ENCODE data around the gene LRRIQ4.
A peak's percentile ranks its signal among the peaks of the same experiment; 100 is the strongest.

LRRIQ4 gene

GRCh38 chr3:169812332-169813235, at the start of gene LRRIQ4, which contains the start of gene LRRC34:
Gene LRRIQ4, plus strand, starts transcription at chr3:169812870. Its CDS starts 9,052 bp downstream, at chr3:169821922.
Gene LRRC34, minus strand, starts transcription at chr3:169812904. Its CDS starts 356 bp downstream, at chr3:169812548.
- no peak for DNase-seq

- no peak for DNase-seq
These were observed 48.3 kb upstream of the LRRIQ4 start for GRCh38 chr3:169764312-169764881.

- peak; percentile 83 for DNase-seq
These were observed 47.6 kb upstream of the LRRIQ4 start, which contains the start of gene TERC for GRCh38 chr3:169764882-169765612. Gene TERC, minus strand, starts transcription at chr3:169765060.

- DNase-seq: peak; percentile 40
These were observed 43.1 kb upstream of the LRRIQ4 start, which contains the start of gene ACTRT3 for GRCh38 chr3:169769287-169770181. Gene ACTRT3, minus strand, starts transcription at chr3:169769561. Its CDS starts 41 bp downstream, at chr3:169769520.

- peak; percentile 88 for DNase-seq
These were observed 41.0 kb upstream of the LRRIQ4 start for GRCh38 chr3:169771497-169772304.

GRCh38 chr3:169772305-169772896, 40.3 kb upstream of the LRRIQ4 start:
- DNase-seq: peak; percentile 80

- DNase-seq: peak; percentile 85
These were observed 39.5 kb upstream of the LRRIQ4 start, which contains the start of gene MYNN for GRCh38 chr3:169772897-169773816. Gene MYNN, plus strand, starts transcription at chr3:169773396. Its CDS starts 900 bp downstream, at chr3:169774296.

GRCh38 chr3:169774186-169774585, 38.5 kb upstream of the LRRIQ4 start:
- no peak for DNase-seq

- no peak for DNase-seq
These were observed 34.8 kb upstream of the LRRIQ4 start for GRCh38 chr3:169777822-169778221.

- DNase-seq: no peak
These were observed 31.9 kb upstream of the LRRIQ4 start for GRCh38 chr3:169780742-169781141.

GRCh38 chr3:169781209-169781855, 31.3 kb upstream of the LRRIQ4 start:
- no peak for DNase-seq

GRCh38 chr3:169787120-169787519, 25.6 kb upstream of the LRRIQ4 start:
- DNase-seq: no peak

- DNase-seq: no peak
These were observed 24.9 kb upstream of the LRRIQ4 start for GRCh38 chr3:169787791-169788190.

GRCh38 chr3:169790219-169790618, 22.5 kb upstream of the LRRIQ4 start:
- no peak for DNase-seq

- no peak for DNase-seq
These were observed 21.8 kb upstream of the LRRIQ4 start for GRCh38 chr3:169790687-169791429.

GRCh38 chr3:169792359-169792758, 20.3 kb upstream of the LRRIQ4 start:
- DNase-seq: no peak

- DNase-seq: no peak
These were observed 8.0 kb upstream of the LRRIQ4 start for GRCh38 chr3:169804681-169805080.

GRCh38 chr3:169809230-169809795, 3.4 kb upstream of the LRRIQ4 start:
- no peak for DNase-seq
